B cell (primary cell): ENCODE results near the gene GPC5.
"Not testable (repeated sequence)": the region's sequence is repeated elsewhere in the genome, so short reads cannot be mapped to it uniquely, and the experiment has no call there.

Experiments
- EZH2 ChIP-seq: IDR thresholded peaks from 2 replicates; pipeline ENCODE4 v1.6.1; 2012; ENCODE audit warnings: borderline replicate concordance, low read depth, mild to moderate bottlenecking, moderate library complexity, low read length; ENCODE audit not compliant: insufficient read depth, poor library complexity, severe bottlenecking
- TF ChIP-seq, protein P1 (sequence below): fragments of 200-600 bp; IDR thresholded peaks from one replicate; pipeline ENCODE4 v1.8.0; 2022; ENCODE audit warnings: antibody characterized with exemption, mild to moderate bottlenecking

DNA sequence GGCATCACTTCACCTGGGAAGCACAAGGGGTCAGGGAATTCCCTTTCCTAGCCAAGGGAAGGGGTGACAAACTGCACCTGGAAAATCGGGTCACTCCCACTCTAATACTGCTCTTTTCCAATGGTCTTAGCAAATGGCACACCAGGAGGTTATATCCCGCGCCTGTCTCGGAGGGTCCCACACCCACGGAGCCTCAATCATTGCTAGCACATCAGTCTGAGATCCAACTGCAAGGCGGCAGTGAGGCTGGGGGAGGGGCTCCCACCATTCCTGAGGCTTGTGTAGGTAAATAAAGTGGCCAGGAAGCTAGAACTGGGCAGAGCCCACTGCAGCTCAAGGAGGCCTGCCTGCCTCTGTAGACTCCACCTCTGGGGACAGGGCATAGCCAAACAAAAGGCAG lies 1118.5 kb downstream of the GPC5 start:
- TF ChIP-seq EZH2, result not testable (repeated sequence)
- TF ChIP-seq, protein P1, sequence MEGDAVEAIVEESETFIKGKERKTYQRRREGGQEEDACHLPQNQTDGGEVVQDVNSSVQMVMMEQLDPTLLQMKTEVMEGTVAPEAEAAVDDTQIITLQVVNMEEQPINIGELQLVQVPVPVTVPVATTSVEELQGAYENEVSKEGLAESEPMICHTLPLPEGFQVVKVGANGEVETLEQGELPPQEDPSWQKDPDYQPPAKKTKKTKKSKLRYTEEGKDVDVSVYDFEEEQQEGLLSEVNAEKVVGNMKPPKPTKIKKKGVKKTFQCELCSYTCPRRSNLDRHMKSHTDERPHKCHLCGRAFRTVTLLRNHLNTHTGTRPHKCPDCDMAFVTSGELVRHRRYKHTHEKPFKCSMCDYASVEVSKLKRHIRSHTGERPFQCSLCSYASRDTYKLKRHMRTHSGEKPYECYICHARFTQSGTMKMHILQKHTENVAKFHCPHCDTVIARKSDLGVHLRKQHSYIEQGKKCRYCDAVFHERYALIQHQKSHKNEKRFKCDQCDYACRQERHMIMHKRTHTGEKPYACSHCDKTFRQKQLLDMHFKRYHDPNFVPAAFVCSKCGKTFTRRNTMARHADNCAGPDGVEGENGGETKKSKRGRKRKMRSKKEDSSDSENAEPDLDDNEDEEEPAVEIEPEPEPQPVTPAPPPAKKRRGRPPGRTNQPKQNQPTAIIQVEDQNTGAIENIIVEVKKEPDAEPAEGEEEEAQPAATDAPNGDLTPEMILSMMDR, result not testable (repeated sequence)
